H1 (cell line): Measurements from ENCODE around the gene CERT1. TPM values are rescaled to one million over a fixed set of nuclear protein-coding genes. Genes with fewer than 3 reads are reported as not detected.

Experiments used
- CTCF ChIA-PET: fragments of 300-600 bp; sonication (Branson Sonifier 250); formaldehyde crosslinking; loops from one replicate; lab custom pipeline; 2021; ENCODE audit not compliant: partially characterized antibody; lab: Charles Lee
- POLR2A ChIA-PET: fragments of 300-600 bp; sonication (Branson Sonifier 250); formaldehyde crosslinking; loops from one replicate; lab custom pipeline; 2021; ENCODE audit warnings: inconsistent platforms; ENCODE audit not compliant: partially characterized antibody; lab: Charles Lee
- DNase-seq, 2 experiments: peaks; one replicate each; pipeline versions ENCODE4 v3.0.0 to v3.0.0-alpha.2; 2010 to 2022; ENCODE audit warnings: low spot score in 2 of 2, low read depth in 1 of 2, mixed read lengths in 1 of 2
- FAIRE-seq: peaks from 2 replicates; lab custom pipeline; 2011; peaks lifted over from hg19 to GRCh38; lab: Jason Lieb, UNC
- H2AFZ ChIP-seq: 2 replicates; pipeline ENCODE4 v1.8.1; 2012; ENCODE audit warnings: low read length, inconsistent platforms
- H2AK5ac ChIP-seq: 2 replicates; pipeline ENCODE4 v1.6.1; 2013; ENCODE audit warnings: low read depth, low read length
- H2BK120ac ChIP-seq: replicated peaks from 2 replicates; pipeline ENCODE3; 2013; ENCODE audit warnings: low read depth, low read length, inconsistent platforms
- H2BK12ac ChIP-seq: 2 replicates; pipeline ENCODE4 v1.6.1; 2013; ENCODE audit warnings: low read depth, low read length
- H2BK15ac ChIP-seq: 2 replicates; pipeline ENCODE4 v1.6.1; 2013; ENCODE audit warnings: low read length
- H2BK20ac ChIP-seq: 2 replicates; pipeline ENCODE4 v1.6.1; 2013; ENCODE audit warnings: low read length
- H2BK5ac ChIP-seq: 2 replicates; pipeline ENCODE4 v1.6.1; 2013; ENCODE audit warnings: low read depth, low read length
- H3K14ac ChIP-seq: 2 replicates; pipeline ENCODE4 v1.6.1; 2013; ENCODE audit warnings: inconsistent platforms; ENCODE audit not compliant: insufficient read length
- H3K18ac ChIP-seq: 2 replicates; pipeline ENCODE4 v1.6.1; 2013; ENCODE audit warnings: low read length; ENCODE audit errors: extremely low read depth
- H3K23ac ChIP-seq: 2 replicates; pipeline ENCODE4 v1.6.1; 2013; ENCODE audit warnings: inconsistent platforms; ENCODE audit not compliant: insufficient read length
- H3K23me2 ChIP-seq: 2 replicates; pipeline ENCODE4 v1.6.1; 2013; ENCODE audit warnings: low read depth, low read length
- H3K27ac ChIP-seq: 2 replicates; pipeline ENCODE4 v1.6.1; 2011; ENCODE audit warnings: low read depth, low read length, inconsistent platforms
- H3K27me3 ChIP-seq, 4 experiments: replicated peaks in 1 of 4; 1 replicate in 1 of 4; 2 replicates in 3 of 4; pipeline versions ENCODE4 v1.6.1 to v1.8.1; 2011 to 2013; ENCODE audit warnings: low read length in 3 of 4, mild to moderate bottlenecking in 3 of 4, inconsistent platforms in 2 of 4, mixed read lengths in 2 of 4, moderate library complexity in 1 of 4; ENCODE audit not compliant: control insufficient read depth in 3 of 4, insufficient read depth in 3 of 4; ENCODE audit errors: extremely low read depth in 1 of 4
- H3K36me3 ChIP-seq, 4 experiments: 2 replicates each; pipeline versions ENCODE4 v1.6.1 to v1.8.1; 2011 to 2013; ENCODE audit warnings: mild to moderate bottlenecking in 4 of 4, low read length in 3 of 4, moderate library complexity in 2 of 4, control low read depth in 1 of 4, inconsistent platforms in 1 of 4; ENCODE audit not compliant: insufficient read depth in 4 of 4, control insufficient read depth in 2 of 4
- H3K4ac ChIP-seq: replicated peaks from 2 replicates; pipeline ENCODE3; 2013; ENCODE audit warnings: low read length, low read depth, mixed read lengths, inconsistent platforms; ENCODE audit not compliant: insufficient read length
- H3K4me1 ChIP-seq, 4 experiments: replicated peaks in 1 of 4; 1 replicate in 1 of 4; 2 replicates in 3 of 4; pipeline versions ENCODE4 v1.6.1 to v1.8.1; 2011 to 2013; ENCODE audit warnings: low read length in 3 of 4, inconsistent platforms in 2 of 4, mixed read lengths in 1 of 4; ENCODE audit not compliant: insufficient read depth in 4 of 4, control insufficient read depth in 3 of 4
- H3K4me2 ChIP-seq, 2 experiments: 2 replicates each; pipeline versions ENCODE4 v1.6.1 to v1.8.1; 2011 to 2013; ENCODE audit warnings: low read depth in 2 of 2, low read length in 2 of 2, control low read depth in 1 of 2, inconsistent platforms in 1 of 2, mild to moderate bottlenecking in 1 of 2; ENCODE audit not compliant: insufficient read depth in 1 of 2
- H3K4me3 ChIP-seq, 4 experiments: fragments of 200-600, 300-600 bp in 1 of 4; sonication (generic), shearing (Covaris generic), sonication (Bioruptor Twin) in 1 of 4; 2 replicates each; pipeline versions ENCODE4 v1.5.1 to v1.8.1; 2011 to 2016; ENCODE audit warnings: low read length in 4 of 4, low read depth in 3 of 4, control low read depth in 2 of 4, inconsistent platforms in 2 of 4, mild to moderate bottlenecking in 2 of 4, mixed read lengths in 1 of 4, moderate library complexity in 1 of 4; ENCODE audit not compliant: insufficient read depth in 2 of 4; ENCODE audit errors: extremely low read depth in 1 of 4
- H3K56ac ChIP-seq: replicated peaks from 2 replicates; pipeline ENCODE3; 2013; ENCODE audit warnings: low read depth, mild to moderate bottlenecking, mixed read lengths, low read length, inconsistent platforms; ENCODE audit not compliant: insufficient read length
- H3K79me1 ChIP-seq: 2 replicates; pipeline ENCODE4 v1.6.1; 2013; ENCODE audit warnings: low read depth, low read length, control low read depth
- H3K79me2 ChIP-seq, 2 experiments: 2 replicates each; pipeline versions ENCODE4 v1.6.1 to v1.8.1; 2012 to 2013; ENCODE audit warnings: low read length in 2 of 2, mild to moderate bottlenecking in 2 of 2, inconsistent platforms in 1 of 2; ENCODE audit not compliant: insufficient read depth in 2 of 2, control insufficient read depth in 1 of 2
- H3K9ac ChIP-seq, 4 experiments: replicated peaks in 1 of 4; 1 replicate in 1 of 4; 2 replicates in 3 of 4; pipeline versions ENCODE4 v1.6.1 to v1.8.1; 2011 to 2013; ENCODE audit warnings: low read depth in 3 of 4, low read length in 3 of 4, control low read depth in 2 of 4, mild to moderate bottlenecking in 2 of 4, moderate library complexity in 2 of 4, inconsistent platforms in 1 of 4; ENCODE audit errors: extremely low read depth in 1 of 4
- H3K9me3 ChIP-seq, 2 experiments: 2 replicates each; pipeline versions ENCODE4 v1.6.1 to v1.8.1; 2012 to 2013; ENCODE audit warnings: mild to moderate bottlenecking in 2 of 2, moderate library complexity in 2 of 2, control low read depth in 1 of 2, inconsistent platforms in 1 of 2, low read depth in 1 of 2, low read length in 1 of 2, mixed read lengths in 1 of 2; ENCODE audit not compliant: insufficient read depth in 2 of 2
- H4K20me1 ChIP-seq, 2 experiments: replicated peaks in 1 of 2; 2 replicates each; pipeline versions ENCODE3 to v1.8.1; 2011 to 2013; ENCODE audit warnings: inconsistent platforms in 2 of 2, low read length in 2 of 2, mild to moderate bottlenecking in 1 of 2; ENCODE audit not compliant: insufficient read depth in 2 of 2, control insufficient read depth in 1 of 2
- H4K5ac ChIP-seq: 2 replicates; pipeline ENCODE4 v1.6.1; 2013; ENCODE audit warnings: low read length, low read depth, mixed read lengths, inconsistent platforms; ENCODE audit not compliant: insufficient read length
- H4K8ac ChIP-seq: 2 replicates; pipeline ENCODE4 v1.8.0; 2013; ENCODE audit warnings: mild to moderate bottlenecking, moderate library complexity, low read length, inconsistent platforms; ENCODE audit not compliant: insufficient read depth; ENCODE audit errors: extremely low read depth
- H4K91ac ChIP-seq: replicated peaks from 2 replicates; pipeline ENCODE3; 2013; ENCODE audit warnings: low read length, mixed read lengths, inconsistent platforms; ENCODE audit not compliant: insufficient read length
- CHD2 ChIP-seq: IDR thresholded peaks from 2 replicates; pipeline ENCODE4 v1.6.1; 2012; ENCODE audit warnings: low read length, improper control_type of control experiment
- WGBS, 2 experiments: shearing (Covaris generic) in 1 of 2; methylation state at CpG; one replicate each; pipeline versions ENCODE4 v1.1.6 to v1.1.7; 2013 to 2015; ENCODE audit warnings: low lambda C conversion rate in 2 of 2, mixed read lengths in 2 of 2, inconsistent platforms in 1 of 2, low coverage in 1 of 2, missing lambda C conversion rate in 1 of 2; ENCODE audit not compliant: insufficient replicate concordance in 2 of 2, insufficient coverage in 1 of 2, insufficient read length in 1 of 2; ENCODE audit errors: extremely low coverage in 1 of 2, missing lambda C conversion rate in 1 of 2; 5-methylcytosine and 5-hydroxymethylcytosine counted together
- polyA plus RNA-seq, 7 experiments: library from polyadenylated mRNA; depleted of rRNA in 3 of 7; stranded (reverse) in 5 of 7; unstranded in 2 of 7; fragments of >200 nt in 5 of 7; fragments of 200-250 nt in 2 of 7; gene quantifications; 1 replicate in 5 of 7; 2 replicates in 1 of 7; 4 replicates in 1 of 7; pipeline versions ENCODE4 v1.2.1 to v1.2.3, GENCODE V29; 2011 to 2013; ENCODE audit warnings: missing spikeins in 2 of 7, mixed read lengths in 2 of 7
- total RNA-seq: library from RNA; stranded (reverse); fragmentation: NEBNext Ultra II Directional; extraction: Animal tissue kit (Norgen Biotek cat#: 25700); gene quantifications from 2 replicates; pipeline ENCODE4 v1.2.1, GENCODE V29; 2021
- TF ChIP-seq, protein P1 (sequence below): IDR thresholded peaks from 2 replicates; pipeline ENCODE4 v1.6.1; 2012; ENCODE audit warnings: inconsistent platforms

The CERT1 gene
- total and polyA plus RNA-seq, 2 of the 8 experiments (the other 6 are each of a cell fraction or from before 2014, with no cell fraction given): 7.8 to 55.3 TPM

DNA sequence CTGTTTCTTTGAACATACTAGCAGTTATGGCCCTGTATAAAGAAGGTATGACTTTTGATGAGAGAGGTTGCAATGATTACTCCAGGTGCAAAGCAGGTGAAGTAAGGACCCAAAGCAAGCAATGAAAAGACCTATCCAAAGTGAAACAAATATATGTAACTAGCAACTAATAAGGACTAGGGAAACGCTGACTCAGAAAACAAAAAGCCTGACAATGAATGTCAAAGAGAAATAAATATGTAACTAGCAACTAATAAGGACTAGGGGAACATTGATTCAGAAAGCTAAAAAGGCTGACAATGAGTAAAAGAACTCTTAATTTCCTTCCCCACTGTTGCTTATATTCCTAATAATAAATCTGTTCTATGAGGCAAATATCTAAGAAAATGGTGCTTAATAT lies 131.3 kb downstream of the CERT1 start:
- Histone ChIP-seq H3K9me3 (no peaks in the 10 kb centered on the region), H3K14ac (no peak overlapping the region), H2BK12ac (no peak overlapping the region), H3K79me1 (no peaks in the 10 kb centered on the region), H3K27me3 (peaks cover 0 to 1% (median 0%) of the 10 kb centered on the region in 4 experiments; a peak in 1 of 7 replicates), H4K91ac (no peak overlapping the region), H3K23me2 (no peaks in the 10 kb centered on the region), H2BK120ac (no peak overlapping the region), H4K20me1 (no peaks in the 10 kb centered on the region), H3K4me1 (peaks cover 0 to 3% (median 0%) of the 10 kb centered on the region in 4 experiments; a peak in 1 of 7 replicates), H3K23ac (no peak overlapping the region), H3K36me3 (peaks cover 3 to 36% (median 9%) of the 10 kb centered on the region in 4 experiments; a peak in 6 of 8 replicates), H3K79me2 (no peaks in the 10 kb centered on the region), H3K9ac (no peak overlapping the region), H2AK5ac (no peak overlapping the region), H3K4ac (no peak overlapping the region), H3K27ac (no peak overlapping the region), H3K4me2 (no peak overlapping the region), H2AFZ (no peak overlapping the region), H2BK5ac (no peak overlapping the region), H4K8ac (no peak overlapping the region), H2BK15ac (no peak overlapping the region), H3K56ac (no peak overlapping the region), H2BK20ac (no peak overlapping the region), H3K18ac (no peak overlapping the region), H4K5ac (no peak overlapping the region), H3K4me3 (no peak overlapping the region)
- DNase-seq: no peak
- 83% methylated on average over 1 of the region's 1 CpG; no CpG with 5 or more reads in 1 of the 2 experiments for WGBS, 2 experiments
- POLR2A ChIA-PET: no interaction called here
- CTCF ChIA-PET: no interaction called here
- no peak for FAIRE-seq
- no peak for TF ChIP-seq CHD2
- TF ChIP-seq, protein P1, sequence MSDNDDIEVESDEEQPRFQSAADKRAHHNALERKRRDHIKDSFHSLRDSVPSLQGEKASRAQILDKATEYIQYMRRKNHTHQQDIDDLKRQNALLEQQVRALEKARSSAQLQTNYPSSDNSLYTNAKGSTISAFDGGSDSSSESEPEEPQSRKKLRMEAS: no peak
